WTC11 (cell line): ENCODE measurements around the gene CYB5B. TPM values are rescaled to one million over a fixed set of nuclear protein-coding genes. Genes with fewer than 3 reads are reported as not detected.

ENCODE experiments used
- ATAC-seq: fragments of 200-7000 bp; cut with Tn5 transposase; 2 replicates; pipeline ENCODE4 v1.10.0; 2021; ENCODE audit warnings: mild to moderate bottlenecking, moderate library complexity
- CTCF ChIA-PET: fragments of 300-600 bp; sonication (Branson Sonifier 250); formaldehyde crosslinking; loops from one replicate; lab custom pipeline; 2021; ENCODE audit warnings: antibody characterized with exemption; lab: Charles Lee
- POLR2A ChIA-PET: fragments of 350-600 bp; sonication (Branson Sonifier 250); formaldehyde crosslinking; loops from one replicate; lab custom pipeline; 2021; ENCODE audit warnings: antibody characterized with exemption; lab: Charles Lee
- DNase-seq: peaks from one replicate; pipeline ENCODE4 v3.0.0; 2021; ENCODE audit warnings: low spot score
- H3K27ac Mint-ChIP-seq: 2 replicates; pipeline ENCODE4 v1.8.0; 2021; ENCODE audit warnings: mixed read lengths
- H3K27me3 Mint-ChIP-seq: 2 replicates; pipeline ENCODE4 v1.8.0; 2021; ENCODE audit warnings: low read depth, mild to moderate bottlenecking, moderate library complexity, mixed read lengths
- H3K36me3 Mint-ChIP-seq: 2 replicates; pipeline ENCODE4 v1.8.0; 2021; ENCODE audit warnings: mixed read lengths
- H3K4me1 Mint-ChIP-seq: 2 replicates; pipeline ENCODE4 v1.8.0; 2022; ENCODE audit warnings: mixed read lengths
- H3K4me3 Mint-ChIP-seq: 2 replicates; pipeline ENCODE4 v1.8.0; 2021; ENCODE audit warnings: mild to moderate bottlenecking, moderate library complexity, mixed read lengths
- H3K9me3 Mint-ChIP-seq: 2 replicates; pipeline ENCODE4 v1.8.0; 2021; ENCODE audit warnings: mixed read lengths
- CDX4 ChIP-seq: fragments of 250-450 bp; sonication (Bioruptor Pico); IDR thresholded peaks from 2 replicates; pipeline ENCODE4 v1.9.0; 2021; ENCODE audit warnings: moderate library complexity, mild to moderate bottlenecking, inconsistent platforms, borderline replicate concordance
- ELF4 ChIP-seq: sonication (generic); formaldehyde crosslinking; IDR thresholded peaks from 2 replicates; pipeline ENCODE4 v1.8.1; 2022; ENCODE audit warnings: low read depth, mild to moderate bottlenecking, moderate library complexity, missing genetic modification reagents
- FOXJ3 ChIP-seq: sonication (generic); formaldehyde crosslinking; IDR thresholded peaks from 2 replicates; pipeline ENCODE4 v1.9.0; 2021; ENCODE audit warnings: missing genetic modification reagents, mild to moderate bottlenecking, borderline replicate concordance
- FOXK1 ChIP-seq: sonication (generic); formaldehyde crosslinking; IDR thresholded peaks from 2 replicates; pipeline ENCODE4 v1.8.0; 2022; ENCODE audit warnings: mild to moderate bottlenecking, moderate library complexity, missing genetic modification reagents
- FOXP4 ChIP-seq: sonication (generic); formaldehyde crosslinking; IDR thresholded peaks from 2 replicates; pipeline ENCODE4 v1.8.0; 2022; ENCODE audit warnings: mild to moderate bottlenecking, missing genetic modification reagents
- MAX ChIP-seq: sonication (generic); formaldehyde crosslinking; IDR thresholded peaks from 2 replicates; pipeline ENCODE4 v1.8.0; 2022; ENCODE audit warnings: mild to moderate bottlenecking, missing genetic modification reagents
- NFE2L1 ChIP-seq: sonication (generic); formaldehyde crosslinking; IDR thresholded peaks from 2 replicates; pipeline ENCODE4 v1.8.1; 2023; ENCODE audit warnings: missing genetic modification reagents
- SMAD3 ChIP-seq: sonication (generic); formaldehyde crosslinking; IDR thresholded peaks from 2 replicates; pipeline ENCODE4 v1.8.0; 2022; ENCODE audit warnings: missing genetic modification reagents, mild to moderate bottlenecking, borderline replicate concordance
- TCF7 ChIP-seq: sonication (generic); formaldehyde crosslinking; IDR thresholded peaks from 2 replicates; pipeline ENCODE4 v1.8.0; 2022; ENCODE audit warnings: mild to moderate bottlenecking, low read depth, missing genetic modification reagents, moderate library complexity
- TEAD1 ChIP-seq: sonication (generic); formaldehyde crosslinking; IDR thresholded peaks from 2 replicates; pipeline ENCODE4 v1.8.0; 2022; ENCODE audit warnings: mild to moderate bottlenecking, missing genetic modification reagents
- TP53 ChIP-seq: sonication (generic); formaldehyde crosslinking; IDR thresholded peaks from 2 replicates; pipeline ENCODE4 v1.8.1; 2023; ENCODE audit warnings: mild to moderate bottlenecking, missing genetic modification reagents
- ZNF138 ChIP-seq: sonication (generic); formaldehyde crosslinking; conservative IDR thresholded peaks from 2 replicates; pipeline ENCODE4 v1.8.1; 2022; ENCODE audit warnings: mild to moderate bottlenecking, moderate library complexity, missing genetic modification reagents
- ZNF416 ChIP-seq: fragments of 250-450 bp; sonication (Bioruptor Pico); IDR thresholded peaks from 2 replicates; pipeline ENCODE4 v1.9.0; 2021; ENCODE audit warnings: mild to moderate bottlenecking, inconsistent platforms
- total RNA-seq: library from RNA; stranded (reverse); gene quantifications from 3 replicates; pipeline ENCODE4 v1.2.3, GENCODE V29; 2021
- TF ChIP-seq, protein P1 (sequence below): sonication (generic); formaldehyde crosslinking; IDR thresholded peaks from 2 replicates; pipeline ENCODE4 v1.8.1; 2023; ENCODE audit warnings: mild to moderate bottlenecking, missing genetic modification reagents, borderline replicate concordance
- TF ChIP-seq, protein P2 (sequence below): fragments of 200-600 bp; IDR thresholded peaks from 2 replicates; pipeline ENCODE4 v1.8.0; 2022; ENCODE audit warnings: antibody characterized with exemption
- TF ChIP-seq, protein P3 (sequence below): sonication (generic); formaldehyde crosslinking; IDR thresholded peaks from 2 replicates; pipeline ENCODE4 v1.8.1; 2023; ENCODE audit warnings: mild to moderate bottlenecking, moderate library complexity, missing genetic modification reagents
- TF ChIP-seq, protein P4 (sequence below): sonication (generic); formaldehyde crosslinking; IDR thresholded peaks from 2 replicates; pipeline ENCODE4 v1.8.1; 2022; ENCODE audit warnings: low read depth, missing genetic modification reagents, borderline replicate concordance

The CYB5B gene
- total RNA-seq, 1 experiment from 2014 or later, result 109 TPM

DNA sequence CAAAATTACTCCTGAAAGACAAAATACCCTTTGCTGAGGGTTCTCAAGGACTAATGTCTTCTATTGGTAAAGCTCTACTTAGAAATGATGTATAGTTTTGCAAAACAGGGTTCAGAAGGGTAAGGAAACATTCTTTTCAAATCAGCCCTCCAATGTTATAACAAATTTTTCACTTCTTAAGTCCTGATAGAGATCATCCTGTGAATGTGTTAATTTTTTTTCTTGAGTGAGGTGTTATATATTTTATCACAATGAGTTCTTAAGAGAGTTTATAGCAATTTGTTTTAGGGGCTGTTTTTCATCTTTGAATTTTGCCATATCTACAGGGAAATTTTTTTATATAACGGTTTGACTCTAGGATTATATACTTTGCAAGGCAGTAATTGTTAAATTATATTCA lies 29.5 kb downstream of the CYB5B start:
- DNase-seq, result no peak
- no peak overlapping the region for H3K27ac Mint-ChIP-seq
- H3K27me3 Mint-ChIP-seq, result no peaks in the 10 kb centered on the region
- peaks cover 10% of the 10 kb centered on the region for H3K36me3 Mint-ChIP-seq
- POLR2A ChIA-PET, result no interaction called here
- TF ChIP-seq SMAD3 (no peak), ZNF416 (no peak), TCF7 (no peak), FOXP4 (CRISPR knock-in tag) (no peak), NFE2L1 (CRISPR knock-in tag) (no peak), MAX (CRISPR knock-in tag) (no peak), FOXJ3 (CRISPR knock-in tag) (no peak), TP53 (CRISPR knock-in tag) (no peak), FOXK1 (CRISPR knock-in tag) (no peak)
- TF ChIP-seq, protein P1, sequence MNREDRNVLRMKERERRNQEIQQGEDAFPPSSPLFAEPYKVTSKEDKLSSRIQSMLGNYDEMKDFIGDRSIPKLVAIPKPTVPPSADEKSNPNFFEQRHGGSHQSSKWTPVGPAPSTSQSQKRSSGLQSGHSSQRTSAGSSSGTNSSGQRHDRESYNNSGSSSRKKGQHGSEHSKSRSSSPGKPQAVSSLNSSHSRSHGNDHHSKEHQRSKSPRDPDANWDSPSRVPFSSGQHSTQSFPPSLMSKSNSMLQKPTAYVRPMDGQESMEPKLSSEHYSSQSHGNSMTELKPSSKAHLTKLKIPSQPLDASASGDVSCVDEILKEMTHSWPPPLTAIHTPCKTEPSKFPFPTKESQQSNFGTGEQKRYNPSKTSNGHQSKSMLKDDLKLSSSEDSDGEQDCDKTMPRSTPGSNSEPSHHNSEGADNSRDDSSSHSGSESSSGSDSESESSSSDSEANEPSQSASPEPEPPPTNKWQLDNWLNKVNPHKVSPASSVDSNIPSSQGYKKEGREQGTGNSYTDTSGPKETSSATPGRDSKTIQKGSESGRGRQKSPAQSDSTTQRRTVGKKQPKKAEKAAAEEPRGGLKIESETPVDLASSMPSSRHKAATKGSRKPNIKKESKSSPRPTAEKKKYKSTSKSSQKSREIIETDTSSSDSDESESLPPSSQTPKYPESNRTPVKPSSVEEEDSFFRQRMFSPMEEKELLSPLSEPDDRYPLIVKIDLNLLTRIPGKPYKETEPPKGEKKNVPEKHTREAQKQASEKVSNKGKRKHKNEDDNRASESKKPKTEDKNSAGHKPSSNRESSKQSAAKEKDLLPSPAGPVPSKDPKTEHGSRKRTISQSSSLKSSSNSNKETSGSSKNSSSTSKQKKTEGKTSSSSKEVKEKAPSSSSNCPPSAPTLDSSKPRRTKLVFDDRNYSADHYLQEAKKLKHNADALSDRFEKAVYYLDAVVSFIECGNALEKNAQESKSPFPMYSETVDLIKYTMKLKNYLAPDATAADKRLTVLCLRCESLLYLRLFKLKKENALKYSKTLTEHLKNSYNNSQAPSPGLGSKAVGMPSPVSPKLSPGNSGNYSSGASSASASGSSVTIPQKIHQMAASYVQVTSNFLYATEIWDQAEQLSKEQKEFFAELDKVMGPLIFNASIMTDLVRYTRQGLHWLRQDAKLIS (CRISPR knock-in tag), result no peak
- TF ChIP-seq, protein P2, sequence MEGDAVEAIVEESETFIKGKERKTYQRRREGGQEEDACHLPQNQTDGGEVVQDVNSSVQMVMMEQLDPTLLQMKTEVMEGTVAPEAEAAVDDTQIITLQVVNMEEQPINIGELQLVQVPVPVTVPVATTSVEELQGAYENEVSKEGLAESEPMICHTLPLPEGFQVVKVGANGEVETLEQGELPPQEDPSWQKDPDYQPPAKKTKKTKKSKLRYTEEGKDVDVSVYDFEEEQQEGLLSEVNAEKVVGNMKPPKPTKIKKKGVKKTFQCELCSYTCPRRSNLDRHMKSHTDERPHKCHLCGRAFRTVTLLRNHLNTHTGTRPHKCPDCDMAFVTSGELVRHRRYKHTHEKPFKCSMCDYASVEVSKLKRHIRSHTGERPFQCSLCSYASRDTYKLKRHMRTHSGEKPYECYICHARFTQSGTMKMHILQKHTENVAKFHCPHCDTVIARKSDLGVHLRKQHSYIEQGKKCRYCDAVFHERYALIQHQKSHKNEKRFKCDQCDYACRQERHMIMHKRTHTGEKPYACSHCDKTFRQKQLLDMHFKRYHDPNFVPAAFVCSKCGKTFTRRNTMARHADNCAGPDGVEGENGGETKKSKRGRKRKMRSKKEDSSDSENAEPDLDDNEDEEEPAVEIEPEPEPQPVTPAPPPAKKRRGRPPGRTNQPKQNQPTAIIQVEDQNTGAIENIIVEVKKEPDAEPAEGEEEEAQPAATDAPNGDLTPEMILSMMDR, result no peak
- H3K4me1 Mint-ChIP-seq, result no peaks in the 10 kb centered on the region
- H3K4me3 Mint-ChIP-seq, result no peak overlapping the region
- CTCF ChIA-PET, result interaction anchor here (1.1 kb wide), 1 partner anchor 56 kb away, joined by 4 read pairs; no protein-coding TSS in a partner anchor
- no peak for ATAC-seq
- no peaks in the 10 kb centered on the region for H3K9me3 Mint-ChIP-seq

DNA sequence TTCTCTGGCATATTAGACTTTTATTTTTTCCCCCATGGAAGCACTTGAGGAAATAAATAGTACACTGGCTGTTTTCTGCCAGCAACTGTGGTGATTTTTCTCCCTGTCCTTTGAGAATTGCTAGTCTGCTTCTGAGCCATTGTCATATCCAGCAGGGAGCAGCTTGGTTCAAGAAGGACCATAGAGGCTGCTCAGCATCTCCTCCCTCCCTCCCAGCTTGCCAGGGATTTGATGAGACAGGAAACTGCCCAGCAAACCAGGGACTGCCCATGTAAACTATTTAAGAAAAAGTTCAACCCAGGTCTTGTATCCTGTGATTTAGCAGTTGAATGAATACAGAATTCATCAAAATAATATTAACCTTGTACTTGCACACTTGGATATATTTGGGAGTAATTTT lies 39.5 kb downstream of the CYB5B start:
- H3K4me1 Mint-ChIP-seq, result no peaks in the 10 kb centered on the region
- H3K27ac Mint-ChIP-seq, result no peak overlapping the region
- ATAC-seq (no peak), DNase-seq (no peak)
- no peaks in the 10 kb centered on the region for H3K27me3 Mint-ChIP-seq
- peaks cover 9% of the 10 kb centered on the region for H3K36me3 Mint-ChIP-seq
- H3K9me3 Mint-ChIP-seq, result no peaks in the 10 kb centered on the region
- ChIA-PET CTCF (interaction anchor here (1.6 kb wide), 1 partner anchor 68 kb away, joined by 5 read pairs; no protein-coding TSS in a partner anchor), POLR2A (no interaction called here)
- H3K4me3 Mint-ChIP-seq, result no peak overlapping the region
- TF ChIP-seq, protein P3, sequence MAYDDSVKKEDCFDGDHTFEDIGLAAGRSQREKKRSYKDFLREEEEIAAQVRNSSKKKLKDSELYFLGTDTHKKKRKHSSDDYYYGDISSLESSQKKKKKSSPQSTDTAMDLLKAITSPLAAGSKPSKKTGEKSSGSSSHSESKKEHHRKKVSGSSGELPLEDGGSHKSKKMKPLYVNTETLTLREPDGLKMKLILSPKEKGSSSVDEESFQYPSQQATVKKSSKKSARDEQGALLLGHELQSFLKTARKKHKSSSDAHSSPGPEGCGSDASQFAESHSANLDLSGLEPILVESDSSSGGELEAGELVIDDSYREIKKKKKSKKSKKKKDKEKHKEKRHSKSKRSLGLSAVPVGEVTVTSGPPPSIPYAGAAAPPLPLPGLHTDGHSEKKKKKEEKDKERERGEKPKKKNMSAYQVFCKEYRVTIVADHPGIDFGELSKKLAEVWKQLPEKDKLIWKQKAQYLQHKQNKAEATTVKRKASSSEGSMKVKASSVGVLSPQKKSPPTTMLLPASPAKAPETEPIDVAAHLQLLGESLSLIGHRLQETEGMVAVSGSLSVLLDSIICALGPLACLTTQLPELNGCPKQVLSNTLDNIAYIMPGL (CRISPR knock-in tag), result no peak
- no peak for TF ChIP-seq TEAD1 (CRISPR knock-in tag)
- no peak for TF ChIP-seq ZNF138 (CRISPR knock-in tag)
- TF ChIP-seq ELF4 (CRISPR knock-in tag), result no peak
- no peak for TF ChIP-seq ZNF416
- TF ChIP-seq, protein P1 (CRISPR knock-in tag), result no peak
- TF ChIP-seq, protein P4, sequence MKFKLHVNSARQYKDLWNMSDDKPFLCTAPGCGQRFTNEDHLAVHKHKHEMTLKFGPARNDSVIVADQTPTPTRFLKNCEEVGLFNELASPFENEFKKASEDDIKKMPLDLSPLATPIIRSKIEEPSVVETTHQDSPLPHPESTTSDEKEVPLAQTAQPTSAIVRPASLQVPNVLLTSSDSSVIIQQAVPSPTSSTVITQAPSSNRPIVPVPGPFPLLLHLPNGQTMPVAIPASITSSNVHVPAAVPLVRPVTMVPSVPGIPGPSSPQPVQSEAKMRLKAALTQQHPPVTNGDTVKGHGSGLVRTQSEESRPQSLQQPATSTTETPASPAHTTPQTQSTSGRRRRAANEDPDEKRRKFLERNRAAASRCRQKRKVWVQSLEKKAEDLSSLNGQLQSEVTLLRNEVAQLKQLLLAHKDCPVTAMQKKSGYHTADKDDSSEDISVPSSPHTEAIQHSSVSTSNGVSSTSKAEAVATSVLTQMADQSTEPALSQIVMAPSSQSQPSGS (CRISPR knock-in tag), result no peak
- TF ChIP-seq CDX4 (CRISPR knock-in tag), result no peak
